Peyer's patch (tissue), 4 donors: Measurements from ENCODE around the gene CELF6. TPM values are rescaled to one million over a fixed set of nuclear protein-coding genes. Genes with fewer than 3 reads are reported as not detected.

ENCODE experiments used
- DNase-seq, 3 donors: peaks; one replicate each; pipeline ENCODE4 v3.0.0-alpha.2; 2017 to 2019
- H3K27ac ChIP-seq, 4 donors: fragments of 200-600 bp; sonication (generic); one replicate each; pipeline ENCODE4 v1.5.1; 2016 to 2019
- H3K27me3 ChIP-seq, 2 donors: fragments of 200-600 bp; sonication (generic); one replicate each; pipeline ENCODE4 v1.5.1; 2019
- H3K36me3 ChIP-seq, 3 donors: fragments of 200-600 bp; sonication (generic); one replicate each; pipeline ENCODE4 v1.5.1; 2016 to 2019
- H3K4me1 ChIP-seq, 4 donors: fragments of 200-600 bp; sonication (generic); one replicate each; pipeline ENCODE4 v1.5.1; 2016 to 2019
- H3K4me3 ChIP-seq, 4 donors: fragments of 200-600 bp; sonication (generic); 1 replicate in 3 of 4; 2 replicates in 1 of 4; pipeline ENCODE4 v1.5.1; 2016 to 2019; ENCODE audit warnings: mild to moderate bottlenecking in 1 of 4
- H3K9me3 ChIP-seq, 4 donors: fragments of 200-600 bp; sonication (generic); one replicate each; pipeline ENCODE4 v1.5.1; 2016 to 2019; ENCODE audit warnings: mild to moderate bottlenecking in 1 of 4
- CTCF ChIP-seq, 6 experiments: fragments of 450-650 bp in 4 of 6; fragments of 200-600 bp in 2 of 6; sonication (generic) in 1 of 6; IDR thresholded peaks; one replicate each; pipeline ENCODE4 v1.5.1; 2017 to 2019; ENCODE audit warnings: antibody characterized with exemption in 6 of 6, mild to moderate bottlenecking in 3 of 6, moderate library complexity in 1 of 6
- POLR2A ChIP-seq, 2 donors: fragments of 450-650 bp; IDR thresholded peaks; one replicate each; pipeline ENCODE4 v1.5.1; 2017; ENCODE audit warnings: antibody characterized with exemption in 2 of 2, mild to moderate bottlenecking in 2 of 2, moderate library complexity in 2 of 2
- total RNA-seq, 4 donors: library from RNA; depleted of rRNA; stranded (reverse); fragments of >200 nt; gene quantifications; one replicate each; pipeline ENCODE4 v1.1.0, GENCODE V29; 2016

CELF6 gene
- 1 to 10 TPM in 3 of 4 donors, not detected in 1; 1.8 to 3.7 (median 3.6) TPM for total RNA-seq

GRCh38 chr15:72319985-72320671 lies at the start of gene CELF6:
TSS of gene CELF6 (minus strand) at chr15:72320157. CDS start at chr15:72319874, 283 bp downstream.
- no peaks in the 10 kb centered on the region for H3K27me3 ChIP-seq
- no peaks in the 10 kb centered on the region for H3K36me3 ChIP-seq
- no peak for TF ChIP-seq CTCF (IDR thresholded peaks at IDR 0.05)
- TF ChIP-seq POLR2A (IDR thresholded peaks at IDR 0.05), result no peak
- DNase-seq, result peak; percentile 71 to 84 (median 76)
- peak within 1 kb of the TSS in 1 of 4 donors; percentile 38 for H3K27ac ChIP-seq
- peak within 1 kb of the TSS; percentile 38 to 61 (median 58) for H3K4me3 ChIP-seq
- H3K4me1 ChIP-seq, result peaks cover 0 to 12% (median 5%) of the 10 kb centered on the region in 4 donors
- no peaks in the 10 kb centered on the region for H3K9me3 ChIP-seq

DNA sequence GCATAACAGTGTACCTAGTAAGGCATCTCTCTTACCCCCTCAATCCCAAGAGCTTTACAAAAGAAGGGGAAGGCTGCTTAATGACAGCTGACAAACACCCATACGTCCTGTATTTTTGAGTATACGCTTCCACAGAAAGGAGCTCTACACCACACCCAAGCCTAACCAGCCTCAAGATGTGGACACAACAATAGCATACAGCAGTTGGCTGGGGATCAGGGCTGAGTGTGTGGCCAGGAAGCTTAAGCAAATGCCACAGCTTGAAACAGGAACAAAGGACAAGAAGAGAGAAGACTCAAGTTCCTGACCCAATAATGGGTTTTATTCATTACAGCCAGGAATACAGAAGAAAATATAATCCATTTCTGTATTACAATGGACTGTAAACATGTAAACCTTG lies 48.9 kb upstream of the CELF6 start:
- H3K4me3 ChIP-seq, result no peak overlapping the region
- no peaks in the 10 kb centered on the region for H3K9me3 ChIP-seq
- H3K36me3 ChIP-seq, result peaks cover 0 to 9% (median 0%) of the 10 kb centered on the region in 3 donors
- peaks cover 0 to 31% (median 4%) of the 10 kb centered on the region in 4 donors for H3K4me1 ChIP-seq
- H3K27ac ChIP-seq, result peak overlapping the region in 1 of 4 donors; percentile 12
- DNase-seq, result peak in 1 of 3 donors; percentile 54
- no peaks in the 10 kb centered on the region for H3K27me3 ChIP-seq
- no peak for TF ChIP-seq POLR2A (IDR thresholded peaks at IDR 0.05)

DNA sequence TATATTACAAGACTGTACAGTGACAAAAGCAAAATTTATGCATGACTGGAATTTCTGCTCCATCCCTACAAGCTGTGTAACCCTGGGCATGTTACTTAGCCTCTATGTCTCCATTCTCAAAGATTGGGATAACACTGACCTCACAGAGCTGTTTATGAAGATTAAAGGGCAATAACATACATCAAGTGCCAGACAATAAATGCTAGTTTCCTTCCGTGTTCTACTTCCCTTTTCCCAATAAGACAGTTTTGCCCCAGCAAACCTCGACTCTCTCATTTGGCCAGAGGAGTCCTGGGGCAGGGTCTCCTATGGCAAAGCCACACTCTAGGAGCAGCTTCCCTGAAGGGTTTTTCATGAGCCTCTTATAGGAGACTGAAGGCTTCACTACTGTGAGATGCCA lies 48.4 kb upstream of the CELF6 start:
- H3K4me1 ChIP-seq, result peaks cover 0 to 31% (median 3%) of the 10 kb centered on the region in 4 donors
- no peak for TF ChIP-seq CTCF (IDR thresholded peaks at IDR 0.05)
- TF ChIP-seq POLR2A (IDR thresholded peaks at IDR 0.05), result no peak
- peaks cover 0 to 9% (median 0%) of the 10 kb centered on the region in 3 donors for H3K36me3 ChIP-seq
- peak overlapping the region in 1 of 4 donors; percentile 12 for H3K27ac ChIP-seq
- H3K4me3 ChIP-seq, result no peak overlapping the region
- H3K27me3 ChIP-seq, result no peaks in the 10 kb centered on the region
- DNase-seq, result no peak
- no peaks in the 10 kb centered on the region for H3K9me3 ChIP-seq

- Histone ChIP-seq H3K9me3 (no peaks in the 10 kb centered on the region), H3K27ac (no peak overlapping the region), H3K36me3 (peaks cover 0 to 9% (median 0%) of the 10 kb centered on the region in 3 donors), H3K27me3 (no peaks in the 10 kb centered on the region), H3K4me1 (peaks cover 0 to 18% (median 0%) of the 10 kb centered on the region in 4 donors), H3K4me3 (no peak overlapping the region)
- peak in 2 of 3 donors; percentile 29 to 54 for DNase-seq
- TF ChIP-seq CTCF (IDR thresholded peaks at IDR 0.05), result no peak
- no peak for TF ChIP-seq POLR2A (IDR thresholded peaks at IDR 0.05)
Observed at GRCh38 chr15:72365844-72366243, 45.9 kb upstream of the CELF6 start.

DNA sequence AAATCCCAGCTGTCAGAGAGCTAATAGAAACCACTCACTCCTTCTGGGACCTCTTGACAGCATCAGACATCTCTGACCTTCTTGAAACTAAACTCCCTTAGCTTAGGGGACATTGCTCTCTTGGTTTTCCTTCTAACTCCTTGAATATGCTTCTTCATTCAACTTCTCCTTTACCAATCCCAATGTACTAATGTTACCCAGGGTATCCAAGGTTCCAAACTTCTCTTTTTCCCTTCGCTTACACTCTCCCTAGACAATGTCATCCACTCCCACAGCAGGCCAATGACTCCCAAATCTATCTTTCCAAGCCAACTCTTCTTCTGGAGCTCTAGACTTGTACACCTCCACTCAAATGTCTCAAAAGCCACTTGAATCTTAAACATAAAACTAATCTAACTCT lies 41.2 kb upstream of the CELF6 start:
- Histone ChIP-seq H3K4me3 (no peak overlapping the region), H3K27me3 (no peaks in the 10 kb centered on the region), H3K27ac (no peak overlapping the region), H3K9me3 (no peaks in the 10 kb centered on the region), H3K4me1 (peaks cover 0 to 8% (median 0%) of the 10 kb centered on the region in 4 donors), H3K36me3 (peaks cover 0 to 4% (median 0%) of the 10 kb centered on the region in 3 donors)
- no peak for TF ChIP-seq POLR2A (IDR thresholded peaks at IDR 0.05)
- no peak for TF ChIP-seq CTCF (IDR thresholded peaks at IDR 0.05)
- DNase-seq, result no peak

DNA sequence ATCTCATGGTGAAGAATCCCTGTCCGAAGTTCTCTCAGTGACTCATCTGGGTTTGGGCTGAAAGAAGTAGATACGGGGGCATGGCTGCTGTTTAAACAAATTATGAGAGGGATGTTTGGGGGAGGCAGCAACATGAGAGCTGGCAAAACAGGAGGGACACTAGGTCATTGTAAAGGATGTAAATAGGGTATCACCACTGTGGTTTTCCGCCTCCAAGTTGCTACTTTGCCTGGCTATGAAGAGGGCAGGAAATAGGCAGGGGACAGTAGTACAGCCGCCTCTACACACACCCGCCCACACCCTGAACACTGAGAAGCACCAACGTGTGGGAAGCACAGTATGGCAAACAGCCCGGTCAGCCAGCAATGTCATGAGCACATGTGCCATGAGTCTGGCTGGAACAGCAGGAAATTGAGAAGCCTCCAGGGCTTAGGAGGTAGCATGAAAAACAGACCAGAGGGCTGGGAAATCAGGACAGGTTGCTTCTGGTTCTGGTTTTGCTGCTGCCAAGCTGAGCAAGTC lies 38.8 kb upstream of the CELF6 start:
- H3K9me3 ChIP-seq, result no peaks in the 10 kb centered on the region
- H3K4me1 ChIP-seq, result peaks cover 0 to 8% (median 0%) of the 10 kb centered on the region in 4 donors
- TF ChIP-seq CTCF (IDR thresholded peaks at IDR 0.05), result no peak
- no peak for TF ChIP-seq POLR2A (IDR thresholded peaks at IDR 0.05)
- H3K4me3 ChIP-seq, result no peak overlapping the region
- peaks cover 0 to 28% (median 0%) of the 10 kb centered on the region in 3 donors for H3K36me3 ChIP-seq
- no peaks in the 10 kb centered on the region for H3K27me3 ChIP-seq
- peak in 2 of 3 donors; percentile 53 to 55 for DNase-seq
- H3K27ac ChIP-seq, result peak overlapping the region in 1 of 4 donors; percentile 7
